ENCODE data around the gene STRIP2. TPM values are rescaled to one million over a fixed set of nuclear protein-coding genes. Genes with fewer than 3 reads are reported as not detected.

The STRIP2 gene, protein sequence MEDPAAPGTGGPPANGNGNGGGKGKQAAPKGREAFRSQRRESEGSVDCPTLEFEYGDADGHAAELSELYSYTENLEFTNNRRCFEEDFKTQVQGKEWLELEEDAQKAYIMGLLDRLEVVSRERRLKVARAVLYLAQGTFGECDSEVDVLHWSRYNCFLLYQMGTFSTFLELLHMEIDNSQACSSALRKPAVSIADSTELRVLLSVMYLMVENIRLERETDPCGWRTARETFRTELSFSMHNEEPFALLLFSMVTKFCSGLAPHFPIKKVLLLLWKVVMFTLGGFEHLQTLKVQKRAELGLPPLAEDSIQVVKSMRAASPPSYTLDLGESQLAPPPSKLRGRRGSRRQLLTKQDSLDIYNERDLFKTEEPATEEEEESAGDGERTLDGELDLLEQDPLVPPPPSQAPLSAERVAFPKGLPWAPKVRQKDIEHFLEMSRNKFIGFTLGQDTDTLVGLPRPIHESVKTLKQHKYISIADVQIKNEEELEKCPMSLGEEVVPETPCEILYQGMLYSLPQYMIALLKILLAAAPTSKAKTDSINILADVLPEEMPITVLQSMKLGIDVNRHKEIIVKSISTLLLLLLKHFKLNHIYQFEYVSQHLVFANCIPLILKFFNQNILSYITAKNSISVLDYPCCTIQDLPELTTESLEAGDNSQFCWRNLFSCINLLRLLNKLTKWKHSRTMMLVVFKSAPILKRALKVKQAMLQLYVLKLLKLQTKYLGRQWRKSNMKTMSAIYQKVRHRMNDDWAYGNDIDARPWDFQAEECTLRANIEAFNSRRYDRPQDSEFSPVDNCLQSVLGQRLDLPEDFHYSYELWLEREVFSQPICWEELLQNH
- total RNA-seq, result 0.42 TPM

DNA sequence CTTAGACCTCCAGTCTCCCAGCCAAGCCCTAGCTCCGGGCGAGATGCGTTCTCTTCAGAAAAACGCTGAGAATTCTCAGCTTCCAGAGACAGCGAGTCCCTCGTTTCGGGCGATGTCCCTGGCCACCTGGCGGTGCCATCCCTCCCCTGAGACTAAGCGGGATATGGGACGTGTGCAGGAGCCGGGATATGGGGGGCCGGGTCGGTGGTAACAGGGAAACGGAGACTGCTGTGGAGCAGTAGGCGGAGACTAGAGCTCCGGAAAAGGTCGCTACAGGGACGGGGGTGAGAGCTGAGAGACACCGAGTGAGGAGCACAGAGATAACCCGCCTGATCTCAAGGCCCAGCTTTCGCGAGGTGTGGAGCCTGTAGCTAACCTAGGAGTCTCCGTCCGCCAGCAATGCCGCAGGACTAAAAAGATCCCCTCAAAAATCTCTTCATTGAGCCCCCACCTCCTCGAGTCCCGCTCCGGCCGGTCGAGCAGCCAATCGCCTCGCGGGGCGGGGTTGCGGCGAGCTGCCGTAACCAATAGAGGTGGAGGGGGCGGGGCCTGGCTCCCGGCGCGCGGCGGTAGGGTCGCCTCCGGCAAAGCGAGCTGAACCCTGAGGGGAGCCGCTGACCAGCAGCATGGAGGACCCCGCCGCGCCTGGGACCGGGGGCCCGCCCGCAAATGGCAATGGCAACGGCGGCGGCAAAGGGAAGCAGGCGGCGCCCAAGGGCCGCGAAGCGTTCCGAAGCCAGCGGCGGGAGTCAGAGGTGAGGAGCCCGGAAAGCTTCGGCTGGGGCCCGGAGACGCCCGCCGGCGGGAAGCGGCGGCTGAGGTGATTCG is at the start of gene STRIP2:
TSS of gene STRIP2 (plus strand) at position 586 of the 828 bp plus-strand sequence. CDS start at position 627, 41 bp downstream.
- Histone ChIP-seq H3K4me3 (ENCODE audit: low read length) (peak within 1 kb of the TSS; percentile 61), H3K9me3 (ENCODE audit: low read depth, low read length) (no peaks in the 10 kb centered on the region), H3K4me1 (ENCODE audit: insufficient read depth, low read length) (peaks cover 21% of the 10 kb centered on the region), H3K27me3 (ENCODE audit: insufficient read depth, low read length) (peaks cover 39% of the 10 kb centered on the region)

DNA sequence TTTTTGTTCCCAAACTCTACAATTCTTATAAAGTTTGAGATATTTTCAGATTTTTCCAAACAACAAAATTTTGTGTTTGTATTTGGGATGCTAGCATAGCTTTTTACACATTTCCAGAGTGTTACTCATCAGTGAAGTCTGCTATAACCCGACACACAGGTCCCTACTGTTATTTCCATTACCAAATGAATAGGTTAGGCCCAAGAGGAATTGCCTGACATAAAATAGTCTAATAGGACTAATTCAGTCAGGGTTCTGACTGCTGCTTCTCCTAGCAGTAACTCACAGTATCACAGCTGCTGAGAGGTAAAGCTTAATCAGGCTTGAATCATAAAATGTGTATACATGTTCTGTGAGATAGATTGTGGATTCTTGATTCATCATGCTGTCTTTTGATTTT is 49.1 kb upstream of the STRIP2 start:
- Histone ChIP-seq H3K4me3 (ENCODE audit: low read length) (no peak overlapping the region), H3K27me3 (ENCODE audit: insufficient read depth, low read length) (no peaks in the 10 kb centered on the region), H3K9me3 (ENCODE audit: low read depth, low read length) (no peaks in the 10 kb centered on the region), H3K4me1 (ENCODE audit: insufficient read depth, low read length) (no peaks in the 10 kb centered on the region)

DNA sequence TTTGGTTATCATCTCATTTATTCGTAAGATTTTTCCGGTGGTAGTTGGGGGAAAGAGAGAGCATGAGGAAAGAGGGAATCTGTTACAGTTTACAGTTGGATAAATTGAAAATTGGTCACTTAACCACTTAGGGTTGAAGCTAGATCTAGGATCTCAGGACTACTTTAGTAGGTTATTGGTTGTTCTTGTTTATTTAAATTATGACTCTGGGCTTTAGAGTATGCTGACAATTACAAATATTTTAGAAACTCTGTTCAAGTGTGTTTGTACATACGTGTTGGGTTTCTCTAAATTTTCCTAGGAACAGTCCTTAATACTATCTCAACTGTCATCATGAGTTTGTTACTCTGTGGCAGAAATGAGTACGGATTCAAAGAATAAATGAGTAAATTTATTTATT is 48.6 kb upstream of the STRIP2 start:
- Histone ChIP-seq H3K4me3 (ENCODE audit: low read length) (no peak overlapping the region), H3K27me3 (ENCODE audit: insufficient read depth, low read length) (no peaks in the 10 kb centered on the region), H3K9me3 (ENCODE audit: low read depth, low read length) (no peaks in the 10 kb centered on the region), H3K4me1 (ENCODE audit: insufficient read depth, low read length) (no peaks in the 10 kb centered on the region)

DNA sequence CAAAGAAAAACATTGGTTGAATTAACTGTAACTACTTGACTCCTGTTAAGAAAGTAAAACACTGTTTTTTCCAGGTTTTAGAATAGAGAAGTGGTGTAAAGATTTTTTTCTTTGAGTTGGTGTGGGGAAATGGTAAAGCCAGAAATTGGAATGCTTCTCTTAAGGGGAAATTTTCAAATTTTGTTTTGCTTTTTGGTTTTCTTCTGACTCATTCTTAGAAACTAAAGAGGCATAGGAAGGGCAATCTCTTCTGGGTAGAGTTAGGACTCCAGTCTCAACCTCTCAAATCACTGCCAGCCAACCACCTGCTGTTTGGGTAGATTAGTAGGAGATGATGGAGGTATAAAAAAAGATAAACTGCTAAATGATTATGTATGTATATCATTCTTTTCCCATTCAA is 47.7 kb upstream of the STRIP2 start:
- Histone ChIP-seq H3K9me3 (ENCODE audit: low read depth, low read length) (no peaks in the 10 kb centered on the region), H3K4me3 (ENCODE audit: low read length) (no peak overlapping the region), H3K4me1 (ENCODE audit: insufficient read depth, low read length) (no peaks in the 10 kb centered on the region), H3K27me3 (ENCODE audit: insufficient read depth, low read length) (no peaks in the 10 kb centered on the region)

DNA sequence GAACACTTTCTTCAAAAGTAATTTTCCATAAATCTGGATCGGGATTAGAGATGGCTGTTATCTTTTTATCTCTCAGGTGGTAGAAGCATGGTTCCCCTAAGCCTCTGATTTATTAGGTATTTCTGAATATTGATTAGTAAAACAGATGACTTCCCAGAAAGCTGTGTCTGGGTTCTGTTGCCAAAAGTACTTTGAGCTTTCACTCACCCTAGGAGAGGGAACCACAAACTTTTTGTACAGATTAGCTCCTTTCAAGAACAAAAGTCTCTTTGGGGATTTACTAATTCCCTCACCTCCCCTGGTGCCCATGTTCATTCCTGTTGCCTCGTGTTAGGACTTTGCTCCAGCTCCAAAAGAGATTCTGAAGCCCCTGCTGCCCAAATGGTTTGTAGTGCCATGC is 46.7 kb upstream of the STRIP2 start:
- Histone ChIP-seq H3K4me1 (ENCODE audit: insufficient read depth, low read length) (no peaks in the 10 kb centered on the region), H3K9me3 (ENCODE audit: low read depth, low read length) (no peaks in the 10 kb centered on the region), H3K27me3 (ENCODE audit: insufficient read depth, low read length) (no peaks in the 10 kb centered on the region), H3K4me3 (ENCODE audit: low read length) (no peak overlapping the region)

DNA sequence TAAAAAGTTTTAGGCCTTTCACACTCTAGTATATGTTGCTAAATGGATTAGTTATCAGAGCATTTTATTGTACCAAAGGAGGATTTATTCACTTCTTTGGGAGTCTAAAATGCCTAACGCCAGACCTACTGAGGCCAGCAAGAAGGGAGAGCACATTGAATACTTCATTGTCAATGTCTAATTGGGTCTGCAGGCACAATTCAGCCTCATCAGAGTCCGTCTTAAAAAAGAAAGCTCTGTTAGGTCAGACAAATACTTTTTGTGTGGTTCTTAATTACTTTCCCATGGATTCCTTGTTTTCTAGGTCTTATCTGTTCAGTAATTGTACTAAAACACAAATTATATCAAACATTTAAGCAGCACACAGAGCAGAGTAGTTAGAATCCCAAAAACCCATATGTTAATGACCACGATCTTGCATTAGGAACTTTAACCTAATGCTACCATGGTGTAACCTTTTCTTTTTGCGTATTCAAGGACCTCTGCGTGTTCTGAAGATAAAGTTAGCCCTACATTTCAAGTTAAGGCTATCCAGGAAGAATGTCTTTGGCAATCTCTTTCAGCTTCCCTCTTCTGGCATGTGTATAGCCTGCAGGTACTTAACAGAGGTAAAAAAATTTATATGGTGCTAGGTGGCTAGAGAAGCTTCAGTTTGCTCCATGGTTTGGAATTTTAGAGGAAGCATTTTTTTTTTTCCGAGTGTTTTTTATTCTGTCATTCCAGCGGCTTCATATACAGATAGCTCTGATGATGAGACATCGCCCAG is 45.7 kb upstream of the STRIP2 start:
- no peaks in the 10 kb centered on the region for H3K27me3 ChIP-seq (ENCODE audit: insufficient read depth, low read length)
- H3K4me1 ChIP-seq (ENCODE audit: insufficient read depth, low read length), result no peaks in the 10 kb centered on the region
- H3K4me3 ChIP-seq (ENCODE audit: low read length), result no peak overlapping the region
- no peaks in the 10 kb centered on the region for H3K9me3 ChIP-seq (ENCODE audit: low read depth, low read length)

DNA sequence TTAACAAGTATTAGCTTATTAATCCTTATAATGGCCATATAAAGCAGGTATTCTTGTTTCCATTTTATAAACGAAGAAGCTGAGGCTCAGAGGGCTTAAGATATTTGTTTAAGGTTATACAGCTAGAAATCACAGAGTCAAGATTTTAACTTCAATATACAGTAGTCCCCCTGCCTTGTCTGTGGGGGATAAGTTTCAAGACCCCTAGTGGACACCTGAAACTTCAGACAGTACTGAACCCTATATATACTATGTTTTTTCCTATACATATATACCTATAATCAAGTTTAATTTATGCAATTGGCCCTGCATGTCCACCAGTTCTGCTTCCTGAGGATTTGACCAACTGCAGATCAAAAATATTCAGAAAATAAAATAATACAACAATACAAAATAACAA is 44.4 kb upstream of the STRIP2 start:
- no peaks in the 10 kb centered on the region for H3K27me3 ChIP-seq (ENCODE audit: insufficient read depth, low read length)
- H3K4me1 ChIP-seq (ENCODE audit: insufficient read depth, low read length), result no peaks in the 10 kb centered on the region
- no peaks in the 10 kb centered on the region for H3K9me3 ChIP-seq (ENCODE audit: low read depth, low read length)
- no peak overlapping the region for H3K4me3 ChIP-seq (ENCODE audit: low read length)

DNA sequence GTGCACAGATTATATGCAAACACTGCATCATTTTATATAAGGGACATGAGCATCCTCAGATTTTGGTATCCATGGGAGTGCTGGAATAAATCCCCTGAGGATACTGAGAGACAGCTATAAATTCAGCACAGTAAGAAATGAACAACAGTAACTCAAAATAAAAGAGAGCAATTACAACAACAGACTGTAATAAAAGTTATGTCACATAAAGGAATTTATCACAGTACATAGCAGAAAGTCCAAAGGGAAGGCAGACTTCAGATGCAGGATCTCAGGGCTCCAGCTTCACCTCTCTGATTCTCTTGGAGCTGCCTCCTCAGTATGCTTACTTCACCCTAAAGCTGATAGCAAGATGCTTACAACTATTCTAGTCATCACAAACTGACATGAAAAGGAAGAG is 43.9 kb upstream of the STRIP2 start:
- no peaks in the 10 kb centered on the region for H3K9me3 ChIP-seq (ENCODE audit: low read depth, low read length)
- H3K4me3 ChIP-seq (ENCODE audit: low read length), result no peak overlapping the region
- H3K4me1 ChIP-seq (ENCODE audit: insufficient read depth, low read length), result no peaks in the 10 kb centered on the region
- no peaks in the 10 kb centered on the region for H3K27me3 ChIP-seq (ENCODE audit: insufficient read depth, low read length)

DNA sequence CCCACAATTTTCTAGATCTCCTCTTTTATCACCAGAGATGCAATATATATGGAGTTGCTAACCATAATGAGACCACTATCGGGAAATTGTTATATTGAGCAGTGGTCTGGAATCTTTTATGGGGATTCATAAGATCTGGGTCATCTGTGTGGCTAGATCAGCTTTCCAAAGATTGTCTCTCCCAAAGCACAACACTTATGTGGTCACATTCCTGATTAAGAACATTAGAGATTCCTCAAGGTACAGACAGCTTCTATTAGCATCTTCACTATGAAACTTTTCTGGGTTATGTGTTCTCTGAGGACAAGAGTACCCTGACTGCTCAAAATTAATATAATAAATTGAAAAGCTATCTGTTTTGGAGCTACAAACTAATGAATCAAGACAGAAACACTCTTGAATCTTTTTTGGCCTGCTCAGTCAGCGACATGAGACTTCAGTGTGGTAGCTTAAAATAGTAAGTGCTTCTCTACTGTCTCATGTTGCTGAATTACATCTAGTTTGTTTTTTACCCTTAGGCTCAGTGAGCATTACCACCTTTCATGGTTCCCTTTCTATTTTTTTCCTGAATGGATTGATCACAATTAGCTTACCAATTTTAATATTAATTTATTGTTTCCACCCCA is 42.6 kb upstream of the STRIP2 start:
- Histone ChIP-seq H3K4me1 (ENCODE audit: insufficient read depth, low read length) (no peaks in the 10 kb centered on the region), H3K27me3 (ENCODE audit: insufficient read depth, low read length) (no peaks in the 10 kb centered on the region), H3K9me3 (ENCODE audit: low read depth, low read length) (no peaks in the 10 kb centered on the region), H3K4me3 (ENCODE audit: low read length) (no peak overlapping the region)

DNA sequence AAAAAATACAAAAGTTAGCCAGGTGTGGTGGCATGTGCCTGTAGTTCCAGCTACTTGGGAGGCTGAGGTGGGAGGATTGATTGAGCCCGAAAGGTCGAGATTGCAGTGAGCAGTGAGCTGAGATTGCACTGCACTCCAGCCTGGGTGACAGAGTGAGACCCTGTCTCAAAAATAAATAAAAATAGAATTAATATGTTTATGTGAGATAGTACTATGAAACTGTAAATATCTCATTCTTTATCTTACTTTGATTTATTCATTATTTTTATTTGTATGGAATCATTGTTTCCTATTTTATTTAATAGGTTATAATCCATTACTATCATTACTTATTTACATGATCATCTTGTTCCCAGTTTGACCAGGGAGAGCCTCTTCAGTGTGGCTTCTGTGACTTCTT is 41.0 kb upstream of the STRIP2 start:
- H3K9me3 ChIP-seq (ENCODE audit: low read depth, low read length), result no peaks in the 10 kb centered on the region
- no peak overlapping the region for H3K4me3 ChIP-seq (ENCODE audit: low read length)
- H3K27me3 ChIP-seq (ENCODE audit: insufficient read depth, low read length), result no peaks in the 10 kb centered on the region
- no peaks in the 10 kb centered on the region for H3K4me1 ChIP-seq (ENCODE audit: insufficient read depth, low read length)

DNA sequence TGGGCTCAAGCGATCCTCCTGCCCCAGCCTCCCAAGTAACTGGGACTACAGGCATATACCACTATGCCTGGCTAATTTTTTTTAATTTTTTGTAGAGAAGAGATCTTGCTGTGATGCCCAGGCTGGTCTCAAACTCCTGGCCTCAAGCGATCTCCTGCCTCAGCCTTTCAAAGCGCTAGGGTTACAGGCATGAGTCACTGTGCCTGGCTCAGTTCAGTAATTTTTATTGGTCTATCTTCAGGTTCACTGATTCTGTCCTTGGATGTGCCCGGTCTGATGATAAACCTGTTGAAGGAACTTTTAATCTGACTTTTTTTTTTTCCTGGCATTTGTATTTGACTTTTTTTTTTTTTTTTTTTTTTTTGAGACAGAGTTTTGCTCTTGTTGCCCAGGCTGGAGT is 40.1 kb upstream of the STRIP2 start:
- Histone ChIP-seq H3K9me3 (ENCODE audit: low read depth, low read length) (no peaks in the 10 kb centered on the region), H3K27me3 (ENCODE audit: insufficient read depth, low read length) (no peaks in the 10 kb centered on the region), H3K4me1 (ENCODE audit: insufficient read depth, low read length) (no peaks in the 10 kb centered on the region), H3K4me3 (ENCODE audit: low read length) (no peak overlapping the region)

DNA sequence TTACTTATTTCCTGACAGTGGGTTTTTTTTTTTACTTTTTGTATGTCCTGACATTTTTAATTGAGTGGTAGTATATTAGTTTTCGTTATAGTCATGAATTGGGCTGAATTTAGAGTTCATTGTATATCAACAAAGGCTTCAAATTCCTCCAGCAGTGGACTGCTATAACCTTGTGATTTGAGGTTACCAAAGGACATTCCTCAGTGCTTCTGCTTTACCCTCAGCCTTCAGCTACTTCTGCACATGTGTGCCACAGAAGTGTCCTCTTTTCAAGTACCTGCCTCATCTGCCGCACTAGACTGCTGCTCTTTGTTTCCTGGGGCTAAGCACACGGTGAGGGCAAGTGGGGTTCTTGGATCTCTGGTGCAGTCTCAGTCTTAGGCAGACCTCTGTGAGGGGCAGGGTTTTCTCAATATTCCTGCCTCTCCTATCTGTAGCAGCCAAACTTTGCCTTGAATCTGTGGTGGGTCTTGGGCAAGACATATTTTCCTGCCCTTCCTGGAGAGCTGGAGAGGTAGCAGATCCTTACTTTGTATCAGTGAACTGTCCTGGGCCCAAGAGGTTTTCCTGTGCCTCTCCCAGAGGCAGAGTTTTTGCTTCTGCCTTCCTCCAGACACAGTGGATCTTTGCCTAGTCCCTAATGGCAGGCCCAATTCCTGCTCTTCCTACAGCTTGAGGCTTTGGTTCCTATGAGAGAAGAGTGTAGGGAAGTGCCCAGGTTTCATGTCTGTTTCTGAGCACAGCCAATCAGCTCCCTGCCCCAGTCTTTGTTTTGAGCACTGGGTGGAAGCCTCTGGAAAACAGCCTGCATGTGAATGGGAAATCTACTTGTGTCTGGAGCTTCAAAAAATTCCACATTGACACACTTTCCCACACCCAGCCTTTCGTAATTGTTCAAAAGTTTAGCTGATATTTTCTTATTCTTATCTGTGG is 39.0 kb upstream of the STRIP2 start:
- Histone ChIP-seq H3K4me1 (ENCODE audit: insufficient read depth, low read length) (no peaks in the 10 kb centered on the region), H3K4me3 (ENCODE audit: low read length) (no peak overlapping the region), H3K27me3 (ENCODE audit: insufficient read depth, low read length) (no peaks in the 10 kb centered on the region), H3K9me3 (ENCODE audit: low read depth, low read length) (no peaks in the 10 kb centered on the region)

DNA sequence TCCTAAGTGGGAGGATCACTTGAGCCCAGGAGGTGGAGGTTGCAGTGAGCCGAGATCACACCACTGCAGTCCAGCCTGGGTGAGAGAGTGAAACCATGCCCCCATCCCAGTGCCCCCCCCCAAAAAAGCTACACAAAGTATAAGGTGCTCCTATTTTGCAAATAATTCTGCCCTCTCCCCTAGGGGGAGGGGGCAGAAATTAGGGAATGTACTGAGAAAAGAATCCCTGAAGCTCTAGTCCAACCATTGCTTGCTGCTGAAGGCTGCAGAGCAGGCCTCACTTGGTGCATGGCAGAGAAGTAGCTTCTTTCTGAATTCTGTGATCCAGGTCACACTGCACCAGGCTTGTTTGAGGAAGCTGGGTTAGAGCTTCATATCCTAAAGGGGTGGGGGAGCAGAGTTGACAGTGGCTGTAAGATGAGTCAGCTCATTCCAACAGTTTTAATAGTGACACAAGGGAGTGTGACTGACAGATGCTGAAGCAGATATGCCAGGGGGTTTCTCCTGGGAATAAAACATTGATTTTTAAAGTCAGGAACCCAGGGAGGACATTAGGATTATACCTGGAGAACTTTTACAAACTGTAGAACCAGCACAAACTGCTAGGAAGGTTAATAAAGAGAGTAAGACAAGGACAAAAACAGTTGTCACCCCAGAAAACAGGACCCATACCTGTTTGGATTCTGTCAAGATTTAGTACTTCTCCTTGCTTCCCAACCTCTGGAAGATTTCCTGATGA is 32.8 kb upstream of the STRIP2 start:
- H3K4me1 ChIP-seq (ENCODE audit: insufficient read depth, low read length), result peaks cover 12% of the 10 kb centered on the region
- H3K27me3 ChIP-seq (ENCODE audit: insufficient read depth, low read length), result no peaks in the 10 kb centered on the region
- no peak overlapping the region for H3K4me3 ChIP-seq (ENCODE audit: low read length)
- no peaks in the 10 kb centered on the region for H3K9me3 ChIP-seq (ENCODE audit: low read depth, low read length)

All from mononuclear cell (primary cell).